Sigmoid colon (tissue), 7 donors: ENCODE measurements around the gene CTNNA1. TPM values are rescaled to one million over a fixed set of nuclear protein-coding genes. Genes with fewer than 3 reads are reported as not detected.

Experiments used
- DNase-seq: peaks from one replicate; pipeline ENCODE4 v3.0.0-alpha.2; 2019
- H3K27ac ChIP-seq, 4 donors: fragments of 200-600 bp; sonication (generic); one replicate each; pipeline ENCODE4 v1.5.1; 2016 to 2019; ENCODE audit warnings: mild to moderate bottlenecking in 1 of 4
- H3K27me3 ChIP-seq, 3 donors: fragments of 200-600 bp; sonication (generic); one replicate each; pipeline ENCODE4 v1.5.1; 2019; ENCODE audit warnings: mild to moderate bottlenecking in 1 of 3
- H3K36me3 ChIP-seq, 4 donors: fragments of 200-600 bp; sonication (generic); one replicate each; pipeline ENCODE4 v1.5.1; 2016 to 2019
- H3K4me1 ChIP-seq, 4 donors: fragments of 200-600 bp; sonication (generic); one replicate each; pipeline ENCODE4 v1.5.1; 2017 to 2019
- H3K4me3 ChIP-seq, 4 donors: fragments of 200-600 bp; sonication (generic); one replicate each; pipeline ENCODE4 v1.5.1; 2017 to 2019; ENCODE audit warnings: mild to moderate bottlenecking in 2 of 4, moderate library complexity in 1 of 4
- H3K9me3 ChIP-seq, 4 donors: fragments of 200-600 bp in 3 of 4; sonication (generic) in 3 of 4; one replicate each; pipeline versions ENCODE4 v1.5.1 to v1.6.1; 2013 to 2019
- EP300 ChIP-seq, 4 donors: sonication (generic); formaldehyde crosslinking; IDR thresholded peaks; one replicate each; pipeline ENCODE4 v1.6.1; 2017; ENCODE audit warnings: antibody characterized with exemption in 4 of 4
- POLR2A ChIP-seq, 2 donors: fragments of 450-650 bp; IDR thresholded peaks; one replicate each; pipeline ENCODE4 v1.6.1; 2016; ENCODE audit warnings: antibody characterized with exemption in 2 of 2, mild to moderate bottlenecking in 2 of 2, moderate library complexity in 2 of 2
- POLR2AphosphoS5 ChIP-seq, 4 donors: sonication (generic); formaldehyde crosslinking; IDR thresholded peaks; one replicate each; pipeline ENCODE4 v1.6.1; 2017; ENCODE audit warnings: antibody characterized with exemption in 4 of 4
- WGBS, 2 donors: extraction: QIAGEN DNeasy Blood & Tissue Kit; methylation state at CpG; one replicate each; pipeline ENCODE4 v1.1.7; 2013; 5-methylcytosine and 5-hydroxymethylcytosine counted together
- intact Hi-C: fragments of 100-400 bp; cut with DNase I; formaldehyde crosslinking; loops from one replicate; pipeline ENCODE4 v1.15.1; 2023
- polyA plus RNA-seq, 3 donors: library from polyadenylated mRNA; stranded (reverse); fragments of 200-250 nt; gene quantifications; one replicate each; pipeline ENCODE4 v1.2.3, GENCODE V29; 2013
- total RNA-seq, 4 donors: library from RNA; depleted of rRNA; stranded (reverse); fragments of >200 nt; gene quantifications; one replicate each; pipeline ENCODE4 v1.1.0, GENCODE V29; 2016
- TF ChIP-seq, protein P1 (sequence below), 4 experiments: fragments of 450-650 bp in 3 of 4; fragments of 200-600 bp in 1 of 4; IDR thresholded peaks; one replicate each; pipeline ENCODE4 v1.5.1; 2016 to 2019; ENCODE audit warnings: antibody characterized with exemption in 4 of 4, mild to moderate bottlenecking in 3 of 4, moderate library complexity in 2 of 4
- donor health status: healthy with polysubstance abuse.
- donor health status: Bipolar disorder and iron deficiency.
- donor health status: healthy.

CTNNA1 gene
- total and polyA plus RNA-seq, 7 donors = 163 to 256 (median 188) TPM

DNA sequence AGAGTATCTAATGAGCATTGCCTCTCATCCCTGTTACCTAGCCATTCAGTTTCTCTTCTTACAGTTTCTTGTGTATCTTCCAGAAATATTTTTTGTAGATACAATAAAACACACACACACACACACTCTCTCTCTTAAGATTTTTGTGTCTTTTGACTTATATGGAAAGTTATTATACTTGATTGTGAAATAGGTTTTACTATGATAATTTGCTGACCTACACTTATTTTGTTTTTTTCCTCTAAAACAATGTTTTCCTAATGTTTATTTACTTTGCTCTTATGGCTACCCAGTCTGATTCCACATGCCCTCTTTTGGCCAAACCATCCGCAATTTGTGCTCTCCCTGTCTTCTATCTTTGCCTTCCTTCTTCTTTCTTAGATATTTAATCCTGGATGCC is 96.7 kb downstream of the CTNNA1 start:
- TF ChIP-seq POLR2A (IDR thresholded peaks at IDR 0.05) (no peak), POLR2AphosphoS5 (IDR thresholded peaks at IDR 0.05) (no peak), EP300 (IDR thresholded peaks at IDR 0.05) (no peak)
- TF ChIP-seq, protein P1, sequence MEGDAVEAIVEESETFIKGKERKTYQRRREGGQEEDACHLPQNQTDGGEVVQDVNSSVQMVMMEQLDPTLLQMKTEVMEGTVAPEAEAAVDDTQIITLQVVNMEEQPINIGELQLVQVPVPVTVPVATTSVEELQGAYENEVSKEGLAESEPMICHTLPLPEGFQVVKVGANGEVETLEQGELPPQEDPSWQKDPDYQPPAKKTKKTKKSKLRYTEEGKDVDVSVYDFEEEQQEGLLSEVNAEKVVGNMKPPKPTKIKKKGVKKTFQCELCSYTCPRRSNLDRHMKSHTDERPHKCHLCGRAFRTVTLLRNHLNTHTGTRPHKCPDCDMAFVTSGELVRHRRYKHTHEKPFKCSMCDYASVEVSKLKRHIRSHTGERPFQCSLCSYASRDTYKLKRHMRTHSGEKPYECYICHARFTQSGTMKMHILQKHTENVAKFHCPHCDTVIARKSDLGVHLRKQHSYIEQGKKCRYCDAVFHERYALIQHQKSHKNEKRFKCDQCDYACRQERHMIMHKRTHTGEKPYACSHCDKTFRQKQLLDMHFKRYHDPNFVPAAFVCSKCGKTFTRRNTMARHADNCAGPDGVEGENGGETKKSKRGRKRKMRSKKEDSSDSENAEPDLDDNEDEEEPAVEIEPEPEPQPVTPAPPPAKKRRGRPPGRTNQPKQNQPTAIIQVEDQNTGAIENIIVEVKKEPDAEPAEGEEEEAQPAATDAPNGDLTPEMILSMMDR (IDR thresholded peaks at IDR 0.05) = no peak
- WGBS, 2 donors = 81 to 88% methylated on average over 1 of the region's 1 CpG
- DNase-seq = no peak
- H3K4me3 ChIP-seq = no peak overlapping the region
- H3K4me1 ChIP-seq = peaks cover 0 to 55% (median 30%) of the 10 kb centered on the region in 4 donors
- H3K9me3 ChIP-seq = no peaks in the 10 kb centered on the region
- H3K27me3 ChIP-seq = no peaks in the 10 kb centered on the region
- intact Hi-C loops = no loop called here
- H3K27ac ChIP-seq = no peak overlapping the region
- no peaks in the 10 kb centered on the region for H3K36me3 ChIP-seq

DNA sequence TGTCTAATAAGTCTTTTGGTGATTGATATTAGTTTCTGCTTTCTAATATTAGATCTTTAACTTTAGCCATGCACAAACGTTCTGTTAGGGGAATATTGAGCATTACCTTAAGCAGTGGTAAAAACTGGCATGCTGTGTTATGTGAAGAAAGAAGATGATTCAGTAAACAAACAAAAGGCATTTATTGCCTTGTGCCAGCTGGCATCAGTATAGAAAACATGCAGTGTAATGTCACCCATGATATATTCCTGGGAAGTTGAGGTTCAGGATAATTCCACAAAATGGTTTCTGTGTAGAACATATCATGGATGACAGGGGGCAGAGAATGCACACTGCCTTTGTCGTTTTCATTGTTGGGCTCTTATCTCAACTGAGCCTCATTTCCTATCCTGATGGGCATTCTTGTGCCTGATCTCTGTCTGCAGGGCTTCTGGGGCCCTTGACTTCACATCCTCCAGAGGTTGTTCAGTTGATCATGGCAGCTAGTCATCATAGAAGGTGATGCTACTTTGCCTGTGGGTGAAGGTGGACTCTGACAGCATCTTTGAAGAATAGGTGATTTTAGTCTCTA is 97.7 kb downstream of the CTNNA1 start:
- no peak for TF ChIP-seq POLR2AphosphoS5 (IDR thresholded peaks at IDR 0.05)
- TF ChIP-seq POLR2A (IDR thresholded peaks at IDR 0.05) = no peak
- TF ChIP-seq, protein P1 (IDR thresholded peaks at IDR 0.05) = no peak
- no peak for TF ChIP-seq EP300 (IDR thresholded peaks at IDR 0.05)
- intact Hi-C loops = no loop called here
- Histone ChIP-seq H3K4me1 (peaks cover 0 to 45% (median 27%) of the 10 kb centered on the region in 4 donors), H3K36me3 (no peaks in the 10 kb centered on the region), H3K27ac (no peak overlapping the region), H3K27me3 (no peaks in the 10 kb centered on the region), H3K4me3 (no peak overlapping the region), H3K9me3 (no peaks in the 10 kb centered on the region)
- DNase-seq = no peak
- 52 to 70% methylated on average over 2 of the region's 2 CpGs for WGBS, 2 donors

DNA sequence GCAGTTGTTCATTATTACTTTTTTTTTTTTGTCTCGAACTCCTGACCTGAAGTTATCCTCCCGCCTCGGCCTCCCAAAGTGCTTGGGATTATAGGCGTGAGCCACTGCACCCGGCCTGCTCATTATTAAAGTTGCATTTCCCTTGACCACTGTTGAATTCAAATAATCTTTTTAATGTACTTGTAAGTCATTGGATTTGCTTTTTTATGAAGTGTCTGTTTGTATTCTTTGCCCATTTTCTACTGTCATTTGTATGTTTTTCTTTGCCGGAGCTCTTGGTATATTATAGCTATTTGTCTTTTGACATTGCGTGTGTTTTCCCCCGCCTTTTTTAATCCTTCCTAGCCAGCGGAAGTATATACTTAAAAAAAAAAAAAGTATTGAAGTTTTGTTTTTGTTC is 99.9 kb downstream of the CTNNA1 start:
- intact Hi-C loops = no loop called here
- 57 to 67% methylated on average over 9 of the region's 9 CpGs for WGBS, 2 donors
- Histone ChIP-seq H3K4me3 (no peak overlapping the region), H3K9me3 (no peaks in the 10 kb centered on the region), H3K27ac (no peak overlapping the region), H3K36me3 (no peaks in the 10 kb centered on the region), H3K4me1 (peaks cover 0 to 45% (median 28%) of the 10 kb centered on the region in 4 donors), H3K27me3 (no peaks in the 10 kb centered on the region)
- TF ChIP-seq, protein P1 (IDR thresholded peaks at IDR 0.05) = no peak
- TF ChIP-seq EP300 (IDR thresholded peaks at IDR 0.05) = no peak
- TF ChIP-seq POLR2AphosphoS5 (IDR thresholded peaks at IDR 0.05) = no peak
- TF ChIP-seq POLR2A (IDR thresholded peaks at IDR 0.05) = no peak
- no peak for DNase-seq

- H3K4me1 ChIP-seq = peaks cover 0 to 26% (median 17%) of the 10 kb centered on the region in 4 donors
- peaks cover 0 to 8% (median 4%) of the 10 kb centered on the region in 4 donors for H3K36me3 ChIP-seq
- no peaks in the 10 kb centered on the region for H3K27me3 ChIP-seq
- DNase-seq = no peak
- TF ChIP-seq POLR2AphosphoS5 (IDR thresholded peaks at IDR 0.05) = no peak
- no peak for TF ChIP-seq POLR2A (IDR thresholded peaks at IDR 0.05)
- TF ChIP-seq EP300 (IDR thresholded peaks at IDR 0.05) = no peak
- TF ChIP-seq, protein P1 (IDR thresholded peaks at IDR 0.05) = no peak
- no peak overlapping the region for H3K27ac ChIP-seq
- intact Hi-C loops = no loop called here
- peaks cover 0 to 10% (median 3%) of the 10 kb centered on the region in 4 donors for H3K9me3 ChIP-seq
- 96 to 97% methylated on average over 1 of the region's 1 CpG for WGBS, 2 donors
- H3K4me3 ChIP-seq = no peak overlapping the region
Measured at GRCh38 chr5:138867011-138867410, 113.8 kb downstream of the CTNNA1 start.

DNA sequence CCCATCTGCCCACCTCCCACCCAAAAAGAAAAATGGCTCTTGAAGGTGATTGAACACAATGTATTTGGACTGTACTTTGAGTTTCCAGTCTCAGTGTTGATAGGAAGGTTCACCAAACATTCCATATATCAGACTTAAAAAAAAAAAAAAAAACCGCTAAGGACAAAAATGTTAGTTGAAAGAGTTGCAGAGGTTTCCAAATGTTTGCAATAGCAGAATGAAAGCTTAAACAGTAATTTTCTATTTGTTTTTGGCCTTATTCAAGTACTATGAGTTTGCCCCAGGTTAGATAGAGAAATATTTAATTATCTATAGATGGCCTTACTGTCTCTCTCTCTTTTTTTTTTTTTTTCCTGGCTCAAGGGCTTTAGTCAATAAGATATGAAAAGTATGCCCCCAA is 115.8 kb downstream of the CTNNA1 start:
- TF ChIP-seq, protein P1 (IDR thresholded peaks at IDR 0.05) = no peak
- TF ChIP-seq POLR2AphosphoS5 (IDR thresholded peaks at IDR 0.05) (no peak), EP300 (IDR thresholded peaks at IDR 0.05) (no peak), POLR2A (IDR thresholded peaks at IDR 0.05) (no peak)
- H3K27ac ChIP-seq = no peak overlapping the region
- peaks cover 0 to under 1% (median 0%) of the 10 kb centered on the region in 4 donors for H3K9me3 ChIP-seq
- H3K4me3 ChIP-seq = no peak overlapping the region
- H3K4me1 ChIP-seq = peaks cover 0 to 41% (median 28%) of the 10 kb centered on the region in 4 donors
- intact Hi-C loops = no loop called here
- DNase-seq = no peak
- no peaks in the 10 kb centered on the region for H3K36me3 ChIP-seq
- WGBS, 2 donors = 90 to 98% methylated on average over 1 of the region's 1 CpG
- no peaks in the 10 kb centered on the region for H3K27me3 ChIP-seq
